Measurements from ENCODE around the gene HOXA11.
A peak's percentile ranks its signal among the peaks of the same experiment; 100 is the strongest.

HOXA11 gene

DNA sequence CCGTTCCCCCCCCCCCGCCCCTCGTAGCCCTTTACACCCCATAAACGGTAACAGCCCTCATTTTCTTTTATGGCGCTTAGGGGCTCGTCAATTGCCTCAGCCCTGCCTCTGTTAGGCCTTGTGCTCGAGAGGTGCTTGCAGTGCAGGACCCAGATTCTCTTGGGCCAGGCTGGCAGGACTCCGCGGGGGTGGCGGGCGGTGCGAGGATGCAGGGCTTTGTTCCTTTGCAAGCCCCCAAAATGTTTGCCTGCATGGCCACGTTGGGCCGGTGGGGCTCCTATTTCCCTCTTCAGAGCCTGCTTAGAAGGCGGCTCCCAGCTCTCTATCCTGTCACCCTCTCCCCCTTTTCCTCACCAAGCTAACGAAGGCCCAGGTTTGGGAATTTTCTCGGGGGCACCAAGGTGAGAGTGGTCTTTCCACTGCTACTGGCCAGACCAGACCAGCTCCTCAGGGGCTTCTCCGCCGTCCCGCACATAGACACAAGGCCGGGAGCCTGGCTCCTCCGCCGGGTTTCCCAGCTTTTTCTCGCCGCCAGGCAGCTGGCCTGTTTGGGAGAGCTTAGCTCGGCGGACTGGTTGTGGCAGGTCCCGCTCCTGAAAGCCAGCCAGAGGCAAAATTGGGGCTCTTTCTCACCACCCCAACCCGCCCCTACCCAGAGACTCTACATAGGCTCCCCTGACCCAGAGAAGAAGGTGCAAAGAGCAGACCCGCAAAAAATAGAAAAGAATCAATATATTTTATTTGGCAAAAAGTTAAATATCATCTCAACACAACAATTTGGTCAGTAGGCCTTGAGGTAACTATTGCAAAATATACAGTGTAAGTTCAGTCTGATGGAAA, 23.1 kb downstream of the HOXA11 start:
- no peak overlapping the region for H3K4me3 ChIP-seq (ENCODE audit: low read depth, low read length)
- TF ChIP-seq, protein P1, sequence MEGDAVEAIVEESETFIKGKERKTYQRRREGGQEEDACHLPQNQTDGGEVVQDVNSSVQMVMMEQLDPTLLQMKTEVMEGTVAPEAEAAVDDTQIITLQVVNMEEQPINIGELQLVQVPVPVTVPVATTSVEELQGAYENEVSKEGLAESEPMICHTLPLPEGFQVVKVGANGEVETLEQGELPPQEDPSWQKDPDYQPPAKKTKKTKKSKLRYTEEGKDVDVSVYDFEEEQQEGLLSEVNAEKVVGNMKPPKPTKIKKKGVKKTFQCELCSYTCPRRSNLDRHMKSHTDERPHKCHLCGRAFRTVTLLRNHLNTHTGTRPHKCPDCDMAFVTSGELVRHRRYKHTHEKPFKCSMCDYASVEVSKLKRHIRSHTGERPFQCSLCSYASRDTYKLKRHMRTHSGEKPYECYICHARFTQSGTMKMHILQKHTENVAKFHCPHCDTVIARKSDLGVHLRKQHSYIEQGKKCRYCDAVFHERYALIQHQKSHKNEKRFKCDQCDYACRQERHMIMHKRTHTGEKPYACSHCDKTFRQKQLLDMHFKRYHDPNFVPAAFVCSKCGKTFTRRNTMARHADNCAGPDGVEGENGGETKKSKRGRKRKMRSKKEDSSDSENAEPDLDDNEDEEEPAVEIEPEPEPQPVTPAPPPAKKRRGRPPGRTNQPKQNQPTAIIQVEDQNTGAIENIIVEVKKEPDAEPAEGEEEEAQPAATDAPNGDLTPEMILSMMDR (IDR thresholded peaks at IDR 0.05; ENCODE audit: control insufficient read depth, extremely low read depth, insufficient read depth), result no peak
- no peak for DNase-seq (ENCODE audit: low read depth)

DNA sequence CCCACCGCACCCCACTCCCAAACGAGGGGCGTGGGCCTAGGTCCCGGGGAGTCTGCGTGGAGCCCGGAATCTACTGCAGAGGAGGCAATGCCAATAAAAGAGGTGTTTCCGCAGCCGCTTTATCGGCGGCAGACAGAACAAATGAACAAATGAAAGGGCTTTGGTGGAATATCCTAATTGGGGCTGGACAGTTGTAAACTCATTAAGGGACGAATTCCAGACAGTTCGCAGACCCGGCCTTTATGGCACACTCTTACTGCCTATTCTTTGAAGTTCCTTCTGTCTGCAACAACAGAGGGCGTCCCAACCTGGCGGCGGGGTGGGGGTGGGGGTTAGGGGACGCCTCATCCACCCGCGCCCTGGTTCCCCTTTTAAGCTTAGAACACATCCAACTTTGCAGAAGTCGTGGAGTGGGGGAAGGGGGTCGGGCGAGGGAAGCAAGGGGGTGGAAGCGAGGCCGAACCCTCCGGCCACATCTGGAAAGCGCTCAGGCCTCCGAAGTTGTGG, 23.8 kb downstream of the HOXA11 start:
- DNase-seq (ENCODE audit: low read depth), result no peak
- H3K4me3 ChIP-seq (ENCODE audit: low read depth, low read length), result peak overlapping the region; percentile 49
- TF ChIP-seq, protein P1 (IDR thresholded peaks at IDR 0.05; ENCODE audit: control insufficient read depth, extremely low read depth, insufficient read depth), result no peak

DNA sequence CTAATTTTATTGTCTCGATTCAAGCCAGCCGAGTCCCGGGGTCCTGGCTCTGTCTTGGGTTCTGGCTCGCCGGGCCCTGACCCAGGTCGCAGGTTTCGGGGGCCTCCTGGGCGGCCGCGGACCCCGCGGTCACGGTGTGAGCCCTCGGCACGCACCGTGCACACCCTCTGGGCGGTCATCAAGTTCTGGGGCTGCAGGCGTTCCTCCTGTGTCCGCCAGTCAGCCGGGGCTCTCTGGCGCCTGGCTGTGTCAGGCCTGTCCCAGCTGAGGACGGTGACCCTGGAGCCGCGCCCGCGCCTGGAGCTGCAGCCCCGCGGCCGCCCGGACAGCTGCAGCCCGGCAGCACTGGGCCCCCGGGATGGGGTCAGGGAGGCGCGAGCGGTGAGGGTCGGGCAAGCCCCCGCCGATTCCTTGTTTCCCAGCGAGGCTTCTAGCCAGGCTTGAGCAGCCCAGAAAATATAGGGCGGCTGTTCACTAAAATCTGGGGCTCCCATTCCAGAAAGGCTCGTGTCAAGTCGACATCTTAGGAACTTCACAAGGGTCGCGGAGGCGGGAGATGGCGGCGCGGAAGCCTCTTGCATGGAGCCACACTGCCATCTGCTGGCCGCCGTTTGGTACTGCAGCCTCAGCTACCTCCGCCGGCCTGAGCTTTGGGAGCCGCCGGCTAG, 24.4 kb downstream of the HOXA11 start:
- TF ChIP-seq, protein P1 (IDR thresholded peaks at IDR 0.05; ENCODE audit: control insufficient read depth, extremely low read depth, insufficient read depth), result peak; percentile 98
- H3K4me3 ChIP-seq (ENCODE audit: low read depth, low read length), result peak overlapping the region; percentile 49
- no peak for DNase-seq (ENCODE audit: low read depth)

DNA sequence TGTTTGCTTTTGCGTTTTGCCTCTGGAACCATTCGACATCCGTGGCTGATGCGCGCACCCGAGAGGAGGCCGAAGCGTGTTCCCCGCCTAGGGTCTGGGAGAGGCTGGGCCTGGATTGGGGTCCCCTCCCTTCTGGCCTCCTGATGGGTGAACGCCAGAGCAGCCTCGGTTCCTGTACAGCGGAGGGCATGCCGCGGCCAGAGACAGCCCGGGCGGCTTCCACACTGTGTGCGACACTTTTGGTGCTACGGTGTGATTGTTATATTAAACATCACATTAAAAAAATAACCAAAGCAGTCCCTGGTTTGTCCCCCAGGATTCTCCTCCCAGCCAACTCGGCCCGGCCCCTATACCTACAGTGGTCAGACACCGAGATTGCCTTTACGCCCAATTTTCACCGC, 24.9 kb downstream of the HOXA11 start:
- TF ChIP-seq, protein P1 (IDR thresholded peaks at IDR 0.05; ENCODE audit: control insufficient read depth, extremely low read depth, insufficient read depth), result no peak
- no peak for DNase-seq (ENCODE audit: low read depth)
- H3K4me3 ChIP-seq (ENCODE audit: low read depth, low read length), result no peak overlapping the region

DNA sequence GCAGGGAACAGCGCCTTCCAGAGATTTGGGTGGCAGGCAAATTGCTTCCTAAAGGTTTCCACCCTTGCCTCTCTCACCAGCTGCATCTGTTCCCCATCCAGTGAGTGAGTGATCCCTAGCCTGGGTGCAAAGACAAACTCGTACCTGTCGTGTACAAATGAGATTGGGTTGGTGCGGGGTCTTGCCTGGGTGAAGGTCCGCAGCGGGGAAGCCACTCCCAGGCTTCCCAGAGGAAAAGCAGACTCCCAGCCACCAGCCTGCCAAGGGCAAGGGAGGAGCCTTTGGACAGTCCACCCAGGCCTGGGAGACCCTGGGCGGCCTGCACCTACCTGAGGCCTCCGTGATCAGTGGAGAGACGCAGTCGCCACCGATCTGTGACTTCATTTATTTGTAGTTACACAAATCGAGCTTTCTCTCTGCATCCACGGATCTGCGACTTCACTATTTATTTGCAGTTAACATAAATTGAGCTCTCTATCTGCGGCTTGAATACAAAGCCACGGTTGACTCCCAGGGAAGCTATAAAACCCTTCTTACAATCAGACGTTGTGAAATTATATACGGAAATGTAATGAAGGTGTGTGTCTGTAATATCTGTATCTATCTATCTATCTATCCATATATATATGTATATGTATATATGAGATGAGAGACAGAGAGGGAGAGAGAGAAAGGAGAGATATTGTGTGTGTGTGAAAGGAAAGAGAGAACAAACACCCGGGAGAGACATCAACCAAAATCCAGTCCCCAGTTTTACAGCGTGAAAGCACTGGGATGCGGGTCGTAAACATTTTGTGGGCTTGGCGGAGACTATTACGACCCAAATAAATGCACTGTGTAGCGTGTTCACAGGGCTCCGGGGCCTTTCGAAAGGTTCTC, 25.5 kb downstream of the HOXA11 start:
- peak; percentile 65 for DNase-seq (ENCODE audit: low read depth)
- TF ChIP-seq, protein P1 (IDR thresholded peaks at IDR 0.05; ENCODE audit: control insufficient read depth, extremely low read depth, insufficient read depth), result no peak
- no peak overlapping the region for H3K4me3 ChIP-seq (ENCODE audit: low read depth, low read length)

DNA sequence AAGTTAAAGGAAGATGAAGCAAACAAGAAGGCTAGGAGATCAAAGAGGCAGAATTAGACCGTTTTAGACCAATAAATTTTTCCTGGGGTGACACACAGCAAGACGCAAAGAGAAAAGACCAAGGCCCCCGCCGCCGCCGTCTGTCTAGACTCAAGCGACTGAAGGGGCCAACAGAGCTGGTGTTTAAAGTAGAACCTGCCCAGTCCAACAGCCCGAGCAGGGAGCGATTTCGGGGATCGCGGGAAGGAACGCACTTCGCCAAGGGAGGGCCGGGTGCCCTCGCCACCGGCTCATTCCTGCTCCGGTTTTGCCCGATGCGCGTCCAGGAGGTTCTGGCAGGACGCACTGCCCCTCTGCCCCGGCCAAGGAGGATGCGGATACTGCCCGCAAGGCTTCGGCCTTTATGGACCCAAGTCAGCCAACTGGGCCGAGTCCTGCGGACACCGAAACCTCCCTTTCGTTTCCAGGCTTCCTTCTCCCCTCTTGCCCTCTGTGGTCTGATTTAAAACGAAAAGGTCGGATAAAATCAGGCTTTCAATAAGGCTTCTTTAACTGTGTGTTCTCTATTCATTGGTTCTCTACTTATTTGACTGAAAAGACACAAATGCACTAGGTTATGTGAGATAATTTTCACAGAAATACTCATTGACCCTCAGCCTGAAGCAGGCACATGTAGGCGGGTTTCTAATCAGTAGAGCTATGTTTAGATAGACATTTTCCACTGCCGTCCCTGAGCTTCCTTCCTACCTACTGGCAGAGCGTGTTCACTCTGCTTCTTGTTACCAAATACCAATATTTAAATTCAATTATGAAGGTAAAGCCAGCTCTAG, 26.4 kb downstream of the HOXA11 start:
- DNase-seq (ENCODE audit: low read depth), result no peak
- no peak overlapping the region for H3K4me3 ChIP-seq (ENCODE audit: low read depth, low read length)
- TF ChIP-seq, protein P1 (IDR thresholded peaks at IDR 0.05; ENCODE audit: control insufficient read depth, extremely low read depth, insufficient read depth), result no peak
